CMK (cell line): ENCODE results near the gene LDHAL6B.

ENCODE experiments used
- DNase-seq: peaks from one replicate; pipeline ENCODE4 v3.0.0-alpha.2; 2010; ENCODE audit warnings: low read depth

LDHAL6B gene

GRCh38 chr15:59177317-59177660 lies 29.4 kb upstream of the LDHAL6B start:
- no peak for DNase-seq

- DNase-seq, result no peak
Measured at GRCh38 chr15:59178151-59178695, 28.4 kb upstream of the LDHAL6B start.

DNA sequence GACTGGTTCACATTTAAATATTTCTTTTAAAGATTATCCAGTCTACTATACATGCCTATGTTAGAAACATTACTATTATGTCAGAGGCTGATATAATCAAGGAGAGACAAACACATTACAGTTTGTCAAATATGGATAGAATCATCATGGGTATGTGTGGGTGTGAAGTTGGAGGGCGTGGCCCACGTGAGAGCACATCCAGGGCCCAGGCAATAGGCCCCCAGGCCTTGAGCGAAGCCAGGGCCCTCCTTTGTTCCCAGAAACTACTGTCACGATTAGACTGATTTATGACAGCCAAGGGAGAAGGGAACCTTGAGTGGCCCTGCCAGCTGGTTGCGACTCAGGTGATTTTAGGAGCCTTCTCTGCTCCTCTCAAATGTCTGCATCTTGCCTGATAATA lies 26.9 kb upstream of the LDHAL6B start:
- no peak for DNase-seq

DNA sequence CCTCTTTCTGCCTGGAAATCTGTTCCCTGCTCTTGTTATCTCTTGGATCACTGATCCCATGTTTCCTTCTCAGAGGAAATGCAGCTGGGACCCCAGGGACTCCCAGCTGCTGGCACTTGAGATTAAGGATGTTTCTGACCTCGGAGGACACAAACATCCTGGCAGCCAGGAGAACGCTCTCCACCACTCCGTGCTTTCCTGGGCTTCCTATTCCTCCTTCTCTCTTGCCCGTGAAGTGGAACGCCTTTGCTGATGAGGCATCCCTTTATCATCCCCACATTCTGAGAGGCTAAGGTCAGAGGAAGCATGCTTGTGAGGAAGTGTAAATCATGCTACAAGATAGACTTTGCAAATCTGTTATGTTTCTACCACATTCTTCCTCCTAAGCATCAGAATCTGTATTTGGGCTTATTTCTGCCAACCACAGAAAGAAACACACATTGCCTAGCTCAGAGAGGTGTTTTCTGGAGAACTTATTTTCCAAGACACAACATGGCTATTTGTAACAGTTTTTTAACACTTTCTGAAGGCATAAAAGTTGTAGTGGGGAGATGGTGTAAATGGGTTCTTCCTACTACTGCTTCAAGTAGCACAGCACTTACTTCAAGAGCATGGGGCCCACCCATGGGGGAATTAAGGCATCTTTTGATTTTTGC lies 25.6 kb upstream of the LDHAL6B start:
- DNase-seq, result no peak

DNA sequence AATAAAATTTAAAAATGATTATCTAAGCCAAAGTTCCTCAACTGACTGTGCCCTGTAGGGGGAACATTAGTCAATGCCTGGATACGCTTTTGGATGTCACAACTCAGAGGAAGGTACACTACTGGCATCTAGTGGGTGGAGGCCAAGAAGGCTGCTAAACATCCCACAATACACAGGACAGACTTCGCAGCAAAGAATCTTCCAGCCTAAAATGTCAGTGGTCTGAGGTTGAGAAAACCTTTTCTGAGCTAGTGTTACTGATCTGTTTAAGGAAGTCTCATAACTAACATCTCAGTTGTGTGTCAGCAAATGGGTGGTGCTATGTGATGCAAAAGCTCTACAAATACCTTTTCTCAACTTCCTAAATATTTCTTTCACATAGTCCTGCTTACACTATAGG lies 20.9 kb upstream of the LDHAL6B start:
- DNase-seq, result no peak

DNA sequence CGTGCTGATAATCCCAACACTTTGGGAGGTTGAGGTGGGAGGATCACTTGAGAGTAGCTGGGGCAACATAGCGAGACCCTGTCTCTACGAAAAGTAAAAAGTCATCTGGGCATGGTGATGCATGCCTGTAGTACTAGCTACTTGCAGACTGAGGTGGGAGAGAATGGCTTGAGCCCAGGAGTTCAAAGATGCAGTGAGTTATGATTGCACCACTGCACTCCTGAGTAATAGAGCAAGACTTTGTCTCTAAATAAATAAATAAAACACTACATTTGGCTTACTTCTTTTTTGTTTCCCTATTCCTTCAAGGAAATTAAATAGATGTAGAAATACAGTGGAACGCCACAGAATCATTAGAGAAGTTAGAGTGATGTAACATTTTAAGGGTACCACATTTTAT lies 20.1 kb upstream of the LDHAL6B start:
- DNase-seq, result no peak

- DNase-seq, result no peak
Measured at GRCh38 chr15:59189241-59189640, 17.4 kb upstream of the LDHAL6B start.

GRCh38 chr15:59190291-59190690 lies 16.4 kb upstream of the LDHAL6B start:
- no peak for DNase-seq

DNA sequence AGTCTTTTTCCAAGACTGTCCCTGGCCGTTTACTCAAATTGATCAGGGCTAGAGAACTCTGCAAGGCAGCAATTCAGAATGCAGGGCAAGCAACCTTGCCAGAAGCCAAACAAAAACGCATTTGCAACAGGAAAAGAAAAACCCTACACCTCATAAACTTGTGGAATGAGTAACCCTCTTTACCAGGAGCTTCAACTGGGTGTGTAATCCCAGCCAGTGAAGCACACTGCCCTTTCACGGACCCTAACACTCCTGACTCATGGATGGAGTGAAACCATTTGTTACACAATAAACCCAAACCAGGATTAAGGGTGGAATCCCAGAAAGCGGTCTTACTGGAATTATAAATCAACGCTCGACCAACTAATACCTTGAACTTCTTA lies 14.8 kb upstream of the LDHAL6B start:
- DNase-seq, result no peak

GRCh38 chr15:59194639-59195325 lies 11.9 kb upstream of the LDHAL6B start:
- DNase-seq, result no peak

DNA sequence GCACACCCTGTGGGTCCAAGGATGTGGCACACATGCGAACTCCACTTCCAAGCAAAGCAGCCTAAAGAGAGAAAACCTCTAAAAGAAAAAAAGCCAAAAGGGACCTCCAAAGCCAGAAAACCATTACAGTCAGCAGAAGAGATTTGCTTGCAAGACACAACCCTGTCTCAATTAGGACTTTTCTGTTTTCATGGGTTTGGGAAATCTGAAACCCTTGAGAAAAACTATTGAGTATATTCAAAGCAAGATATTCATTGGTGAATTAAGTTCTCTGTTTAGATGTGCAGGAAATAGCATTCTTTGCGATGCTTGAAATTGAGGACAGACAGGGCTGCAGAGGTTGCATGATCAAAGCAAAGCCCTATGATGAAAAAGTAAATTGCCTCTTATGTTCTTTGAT lies 10.2 kb upstream of the LDHAL6B start:
- no peak for DNase-seq

- no peak for DNase-seq
Measured at GRCh38 chr15:59197454-59197853, 9.2 kb upstream of the LDHAL6B start.

- DNase-seq, result no peak
Measured at GRCh38 chr15:59199626-59200465, 6.8 kb upstream of the LDHAL6B start.

GRCh38 chr15:59200560-59200959 lies 6.1 kb upstream of the LDHAL6B start:
- no peak for DNase-seq

DNA sequence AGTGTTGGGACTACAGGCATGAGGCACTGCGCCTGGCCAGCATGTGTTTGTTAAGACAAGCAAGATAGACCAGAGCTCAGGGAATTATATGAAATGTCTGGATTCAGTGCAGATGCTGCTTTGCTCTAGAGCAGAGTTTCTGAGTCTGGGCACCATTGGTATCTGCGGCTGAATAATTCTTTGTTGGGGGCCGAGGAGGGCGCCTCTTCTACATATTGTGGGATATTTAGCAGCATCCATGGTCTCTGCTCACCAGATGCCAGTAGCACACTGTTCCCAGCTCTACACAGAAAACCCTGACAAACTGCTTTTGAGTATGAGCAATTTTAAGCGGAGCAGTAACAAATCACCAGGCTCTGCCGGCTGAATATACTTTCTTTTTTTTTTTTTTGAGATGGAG lies 3.6 kb upstream of the LDHAL6B start:
- DNase-seq, result no peak

- no peak for DNase-seq
Measured at GRCh38 chr15:59203657-59204056, 3.0 kb upstream of the LDHAL6B start.

DNA sequence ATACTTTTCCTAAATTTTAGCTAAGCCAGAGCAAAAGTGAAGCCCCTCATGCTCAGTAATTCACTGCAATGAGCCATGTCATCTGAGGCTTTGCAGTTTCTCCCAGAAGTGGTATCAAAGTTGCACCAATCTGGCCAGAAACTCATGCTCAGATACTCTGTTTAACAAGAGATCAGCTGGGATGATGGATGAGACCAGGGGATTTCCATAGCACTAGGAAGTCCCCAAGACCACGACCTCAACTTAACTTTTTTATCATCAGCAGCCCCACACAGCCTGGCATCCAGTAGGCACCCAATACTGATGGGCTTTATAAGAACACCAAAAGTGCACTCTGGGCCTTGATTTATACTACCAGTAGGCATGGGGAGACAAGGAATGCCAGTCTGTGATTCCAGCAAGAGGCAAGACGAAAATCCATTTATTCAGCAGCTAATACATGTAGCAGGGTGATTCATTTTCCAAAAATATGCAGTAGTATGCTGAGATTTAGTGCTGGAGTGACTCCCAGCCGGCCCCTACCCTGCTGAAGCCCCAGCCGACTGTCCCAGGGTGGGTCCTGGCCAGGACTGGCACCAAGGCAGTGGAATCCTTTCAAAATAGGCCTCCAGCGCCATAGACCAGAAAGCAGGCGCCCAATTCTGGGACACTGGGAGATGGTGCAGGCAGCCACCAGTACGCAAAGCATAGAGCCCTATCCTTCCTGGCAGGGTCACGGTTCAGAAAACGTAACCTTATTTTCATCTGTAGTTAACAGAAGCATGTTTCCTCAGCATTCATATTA lies 612 bp upstream of the LDHAL6B start:
- DNase-seq, result no peak

- no peak for DNase-seq
Measured at GRCh38 chr15:59208613-59209249, 2.1 kb downstream of the LDHAL6B start.

DNA sequence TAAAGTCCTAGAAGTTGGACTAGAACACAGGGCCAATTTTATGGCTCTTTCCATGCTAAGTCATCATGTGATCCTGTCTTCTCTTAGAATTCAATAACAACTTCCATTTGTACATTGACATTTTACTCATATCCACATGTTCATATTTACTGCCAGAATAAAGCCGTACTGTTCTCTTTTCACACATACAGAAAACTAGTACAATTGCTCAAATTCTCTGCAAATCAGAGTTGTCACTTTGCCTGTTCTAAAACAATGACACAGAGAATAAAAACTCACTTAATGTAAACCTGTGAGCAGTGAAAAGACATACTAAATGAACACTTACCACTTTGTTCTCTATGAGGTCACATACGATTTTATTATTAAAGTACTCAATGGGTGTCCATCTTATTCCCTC lies 3.5 kb downstream of the LDHAL6B start:
- no peak for DNase-seq

DNA sequence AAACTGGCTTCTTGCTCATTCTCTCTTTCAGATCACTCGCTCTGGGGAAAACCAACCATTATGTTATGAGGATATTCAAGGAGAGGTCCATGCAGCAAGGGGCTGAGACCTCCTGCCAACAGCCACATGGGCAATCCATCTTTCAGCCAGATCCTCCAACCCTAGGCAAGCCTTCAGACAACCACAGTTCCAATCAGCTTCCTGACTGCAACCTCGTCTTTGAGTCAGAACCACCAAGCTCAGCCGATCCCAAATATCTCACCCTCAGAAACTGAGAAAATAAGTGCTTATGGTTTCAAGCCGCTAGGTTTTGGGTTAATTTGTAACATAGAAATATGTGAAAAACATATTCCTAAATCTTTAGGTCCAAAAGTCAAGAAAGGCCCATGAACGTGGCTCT lies 10.3 kb downstream of the LDHAL6B start:
- DNase-seq, result no peak

GRCh38 chr15:59217876-59218498 lies 11.3 kb downstream of the LDHAL6B start:
- DNase-seq, result no peak
